WERI-Rb-1 (cell line): ENCODE data around the gene TTC34.

ENCODE experiments used
- DNase-seq: peaks from one replicate; pipeline ENCODE4 v3.0.0-alpha.2; 2020
- H3K27ac ChIP-seq: fragments of 250-450 bp; sonication (Bioruptor Pico); 2 replicates; pipeline ENCODE4 v1.5.1; 2020; ENCODE audit warnings: mild to moderate bottlenecking, moderate library complexity
- H3K27me3 ChIP-seq: fragments of 250-450 bp; sonication (Bioruptor Pico); 2 replicates; pipeline ENCODE4 v1.5.1; 2021; ENCODE audit warnings: mild to moderate bottlenecking, low read depth, moderate library complexity; ENCODE audit not compliant: insufficient read depth, severe bottlenecking
- H3K36me3 ChIP-seq: fragments of 250-450 bp; sonication (Bioruptor Pico); 2 replicates; pipeline ENCODE4 v1.5.1; 2020; ENCODE audit warnings: mild to moderate bottlenecking, moderate library complexity
- H3K4me3 ChIP-seq: 2 replicates; pipeline ENCODE4 v1.5.1; 2011; ENCODE audit warnings: low read depth, mild to moderate bottlenecking, control low read depth, low read length
- H3K9me3 ChIP-seq: fragments of 250-450 bp; sonication (Bioruptor Pico); 2 replicates; pipeline ENCODE4 v1.5.1; 2021; ENCODE audit warnings: mild to moderate bottlenecking, moderate library complexity; ENCODE audit not compliant: severe bottlenecking
- TF ChIP-seq, protein P1 (sequence below): IDR thresholded peaks from 2 replicates; pipeline ENCODE4 v1.5.1; 2011; ENCODE audit warnings: low read depth, mild to moderate bottlenecking, control low read depth, inconsistent platforms, low read length

TTC34 gene

DNA sequence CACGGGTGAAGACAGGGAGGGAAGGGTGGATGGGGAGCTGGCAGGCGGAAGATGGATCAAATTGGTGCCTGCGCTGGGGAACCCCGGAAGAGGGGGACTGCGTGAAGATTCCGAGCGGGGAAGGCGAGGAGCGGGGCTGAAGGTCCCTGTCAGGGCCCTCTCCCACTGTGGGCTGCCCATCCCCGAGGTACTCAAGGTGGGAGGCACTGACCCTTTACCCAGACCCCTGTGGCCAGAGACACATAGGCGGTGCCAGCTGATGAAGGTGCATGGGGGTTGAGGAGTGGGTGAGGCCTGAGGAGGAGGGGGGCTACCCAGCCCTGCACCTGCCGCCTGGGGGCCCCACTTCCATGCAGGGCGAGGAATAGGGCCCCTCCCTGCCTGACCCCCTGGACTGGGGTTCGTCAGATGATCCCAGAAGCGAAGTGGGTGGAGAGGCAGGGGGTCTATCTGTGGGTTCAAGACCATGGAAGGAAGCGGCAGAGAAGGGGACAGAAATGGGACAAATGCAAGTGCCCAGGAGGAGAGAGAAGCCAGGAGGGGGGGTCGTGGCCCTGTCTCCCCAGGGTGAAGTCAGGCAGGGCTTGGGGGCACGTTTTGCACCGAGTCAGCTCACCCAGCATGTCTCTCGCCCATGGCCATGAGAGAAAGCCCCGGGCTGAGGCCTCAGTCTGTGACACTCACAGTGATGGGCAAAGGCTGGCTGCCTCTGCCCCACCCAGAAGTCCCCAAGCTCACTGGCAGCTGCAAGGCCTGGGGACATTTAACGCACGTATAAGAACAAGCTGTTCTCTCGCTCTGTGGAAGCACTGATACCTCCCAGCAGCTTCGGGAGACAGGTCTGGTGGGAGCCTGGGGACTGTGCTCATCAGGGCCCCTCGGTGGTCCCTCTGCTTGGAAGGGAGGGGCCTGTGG lies 161.6 kb downstream of the TTC34 start:
- TF ChIP-seq, protein P1, sequence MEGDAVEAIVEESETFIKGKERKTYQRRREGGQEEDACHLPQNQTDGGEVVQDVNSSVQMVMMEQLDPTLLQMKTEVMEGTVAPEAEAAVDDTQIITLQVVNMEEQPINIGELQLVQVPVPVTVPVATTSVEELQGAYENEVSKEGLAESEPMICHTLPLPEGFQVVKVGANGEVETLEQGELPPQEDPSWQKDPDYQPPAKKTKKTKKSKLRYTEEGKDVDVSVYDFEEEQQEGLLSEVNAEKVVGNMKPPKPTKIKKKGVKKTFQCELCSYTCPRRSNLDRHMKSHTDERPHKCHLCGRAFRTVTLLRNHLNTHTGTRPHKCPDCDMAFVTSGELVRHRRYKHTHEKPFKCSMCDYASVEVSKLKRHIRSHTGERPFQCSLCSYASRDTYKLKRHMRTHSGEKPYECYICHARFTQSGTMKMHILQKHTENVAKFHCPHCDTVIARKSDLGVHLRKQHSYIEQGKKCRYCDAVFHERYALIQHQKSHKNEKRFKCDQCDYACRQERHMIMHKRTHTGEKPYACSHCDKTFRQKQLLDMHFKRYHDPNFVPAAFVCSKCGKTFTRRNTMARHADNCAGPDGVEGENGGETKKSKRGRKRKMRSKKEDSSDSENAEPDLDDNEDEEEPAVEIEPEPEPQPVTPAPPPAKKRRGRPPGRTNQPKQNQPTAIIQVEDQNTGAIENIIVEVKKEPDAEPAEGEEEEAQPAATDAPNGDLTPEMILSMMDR, result no peak
- Histone ChIP-seq H3K27ac (no peak overlapping the region), H3K9me3 (peaks cover 19% of the 10 kb centered on the region), H3K36me3 (no peaks in the 10 kb centered on the region), H3K4me3 (no peak overlapping the region), H3K27me3 (peaks cover 61% of the 10 kb centered on the region)
- no peak for DNase-seq

DNA sequence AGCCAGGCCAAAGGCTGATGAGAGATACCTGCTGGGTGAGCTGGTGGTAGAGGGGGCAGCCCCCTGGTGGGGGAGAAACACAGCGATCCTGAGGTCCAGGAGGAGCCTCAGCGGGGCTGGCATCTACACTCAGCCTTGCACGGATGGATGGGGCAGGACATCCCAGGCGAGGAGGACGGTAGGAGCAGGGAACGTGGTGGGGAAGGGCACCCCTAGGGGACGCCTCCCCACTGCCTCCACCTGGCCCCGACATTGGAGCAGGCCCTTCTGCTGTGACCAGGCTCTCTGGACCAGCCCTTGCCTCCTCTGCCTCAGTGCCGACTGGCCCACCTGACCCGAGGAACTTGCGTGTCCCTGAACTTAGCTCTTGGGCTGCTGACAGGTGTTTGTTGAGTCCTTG lies 162.3 kb downstream of the TTC34 start:
- TF ChIP-seq, protein P1, result no peak
- H3K9me3 ChIP-seq, result peaks cover 19% of the 10 kb centered on the region
- no peak overlapping the region for H3K27ac ChIP-seq
- DNase-seq, result no peak
- H3K4me3 ChIP-seq, result no peak overlapping the region
- peaks cover 56% of the 10 kb centered on the region for H3K27me3 ChIP-seq
- no peaks in the 10 kb centered on the region for H3K36me3 ChIP-seq

DNA sequence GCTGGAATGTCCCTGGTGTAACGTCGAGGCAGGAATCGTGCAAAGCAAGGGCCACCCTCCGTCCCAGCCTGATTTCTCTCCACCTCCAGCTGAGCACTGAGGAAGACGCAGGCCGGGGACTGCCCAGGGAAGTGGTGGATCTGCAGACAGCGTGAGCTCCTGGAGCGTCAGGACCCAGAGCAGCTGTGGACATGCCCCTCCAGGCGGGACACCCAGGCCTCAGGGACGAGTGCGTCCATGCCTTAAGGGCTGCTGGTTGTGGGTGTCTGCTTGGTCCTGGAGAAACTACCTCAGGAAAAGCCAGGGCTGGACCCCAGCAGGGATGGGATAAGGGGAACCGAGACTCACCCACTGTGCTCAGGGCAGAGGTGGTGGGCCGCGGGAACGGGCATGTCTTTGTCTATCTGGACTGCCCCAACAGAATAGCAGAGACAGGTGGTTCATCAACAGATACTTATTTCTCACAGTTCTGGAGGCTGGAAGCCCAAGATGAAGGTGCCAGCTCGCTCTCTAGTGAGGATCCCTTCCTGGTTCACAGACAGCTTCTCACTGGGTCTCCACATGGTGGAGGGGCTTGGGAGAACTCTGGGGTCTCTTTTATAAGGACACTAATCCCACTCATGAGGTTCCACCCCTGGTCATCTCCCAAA lies 162.9 kb downstream of the TTC34 start:
- Histone ChIP-seq H3K27me3 (peaks cover 56% of the 10 kb centered on the region), H3K9me3 (peaks cover 19% of the 10 kb centered on the region), H3K4me3 (no peak overlapping the region), H3K36me3 (no peaks in the 10 kb centered on the region), H3K27ac (no peak overlapping the region)
- TF ChIP-seq, protein P1, result no peak
- DNase-seq, result no peak

DNA sequence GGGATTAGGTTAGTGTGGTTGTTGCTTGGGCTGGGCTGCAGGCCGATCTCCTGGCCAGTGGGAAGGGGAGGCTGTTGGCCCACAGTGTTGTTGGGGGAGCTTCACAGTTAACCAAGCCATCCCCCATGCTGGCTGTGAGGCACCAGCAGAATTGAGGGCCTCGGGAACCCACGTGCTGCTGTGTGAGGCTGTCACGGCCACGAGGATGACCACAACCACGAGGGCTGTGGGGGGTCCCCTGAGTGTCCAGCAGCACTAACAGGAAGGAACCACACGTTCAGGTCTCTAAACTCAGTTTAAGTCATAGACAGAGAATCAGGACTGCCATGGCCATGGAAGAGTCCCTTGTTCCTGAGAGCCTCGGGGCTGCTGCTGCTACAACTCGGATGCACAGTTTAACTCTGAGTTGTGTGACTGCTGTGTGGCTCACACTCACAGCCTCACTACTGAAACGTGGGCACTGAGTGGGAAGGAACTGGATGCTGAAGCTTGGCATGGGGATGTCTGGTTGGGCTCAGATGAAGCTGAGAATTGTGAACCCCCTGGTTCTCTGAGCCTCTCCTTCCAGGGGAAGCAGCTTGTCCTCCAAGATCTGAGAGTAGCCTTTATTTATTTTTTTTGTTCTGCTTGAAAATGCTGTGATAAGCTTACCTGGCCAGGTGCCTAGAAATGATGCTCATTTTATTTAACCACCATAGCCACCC lies 163.9 kb downstream of the TTC34 start:
- no peak overlapping the region for H3K4me3 ChIP-seq
- H3K27me3 ChIP-seq, result peaks cover 62% of the 10 kb centered on the region
- TF ChIP-seq, protein P1, result no peak
- DNase-seq, result no peak
- H3K36me3 ChIP-seq, result no peaks in the 10 kb centered on the region
- H3K27ac ChIP-seq, result no peak overlapping the region
- peaks cover 19% of the 10 kb centered on the region for H3K9me3 ChIP-seq

DNA sequence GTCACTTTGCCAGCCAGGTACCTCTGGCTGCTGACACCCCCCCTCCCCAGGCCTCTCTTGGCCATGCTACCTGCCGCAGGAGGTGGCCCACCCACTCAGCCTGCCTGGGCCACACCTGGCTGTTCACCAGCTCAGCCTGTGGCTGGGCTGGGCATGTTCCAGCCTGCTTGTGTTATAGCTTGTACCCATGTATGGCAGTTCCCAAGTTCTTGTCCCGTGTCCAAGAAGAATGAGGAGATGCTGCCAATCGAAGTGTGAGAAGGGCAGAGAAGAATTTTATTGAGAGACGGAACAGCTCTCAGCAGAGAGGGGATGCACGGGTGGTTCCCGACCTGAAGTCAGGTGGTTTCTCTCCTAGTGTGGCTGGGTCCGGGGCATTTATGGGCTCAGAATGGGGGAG lies 164.8 kb downstream of the TTC34 start:
- H3K27ac ChIP-seq, result no peak overlapping the region
- H3K27me3 ChIP-seq, result peaks cover 68% of the 10 kb centered on the region
- no peak for DNase-seq
- TF ChIP-seq, protein P1, result no peak
- H3K4me3 ChIP-seq, result no peak overlapping the region
- no peaks in the 10 kb centered on the region for H3K36me3 ChIP-seq
- peaks cover 19% of the 10 kb centered on the region for H3K9me3 ChIP-seq
